H9 (cell line): ENCODE measurements around the gene CDC27. TPM values are rescaled to one million over a fixed set of nuclear protein-coding genes. Genes with fewer than 3 reads are reported as not detected.

Experiments
- DNase-seq: peaks from one replicate; pipeline ENCODE4 v3.0.0-alpha.2; 2017
- H2AFZ ChIP-seq: one replicate; pipeline ENCODE4 v1.6.1; 2013; ENCODE audit warnings: mild to moderate bottlenecking, low read length, control low read depth, moderate library complexity
- H2AK5ac ChIP-seq: 2 replicates; pipeline ENCODE4 v1.6.1; 2013; ENCODE audit warnings: low read length, control low read depth, mixed read lengths; ENCODE audit not compliant: insufficient read length
- H2BK120ac ChIP-seq: one replicate; pipeline ENCODE4 v1.6.1; 2013; ENCODE audit warnings: low read depth, mild to moderate bottlenecking, low read length, control low read depth, inconsistent platforms; ENCODE audit not compliant: poor library complexity, severe bottlenecking
- H2BK12ac ChIP-seq: 2 replicates; pipeline ENCODE4 v1.6.1; 2013; ENCODE audit warnings: low read length, control low read depth, mixed read lengths, low read depth; ENCODE audit not compliant: insufficient read length
- H2BK15ac ChIP-seq: 2 replicates; pipeline ENCODE4 v1.6.1; 2013; ENCODE audit warnings: low read depth, low read length, control low read depth
- H2BK20ac ChIP-seq: one replicate; pipeline ENCODE4 v1.6.1; 2013; ENCODE audit warnings: low read depth, mild to moderate bottlenecking, low read length, control low read depth, inconsistent platforms; ENCODE audit not compliant: poor library complexity, severe bottlenecking
- H2BK5ac ChIP-seq: 2 replicates; pipeline ENCODE4 v1.6.1; 2013; ENCODE audit warnings: low read length, control low read depth, mixed read lengths; ENCODE audit not compliant: insufficient read length
- H3K14ac ChIP-seq: 2 replicates; pipeline ENCODE4 v1.6.1; 2013; ENCODE audit warnings: low read length, control low read depth; ENCODE audit not compliant: insufficient read depth
- H3K18ac ChIP-seq: 2 replicates; pipeline ENCODE4 v1.6.1; 2013; ENCODE audit warnings: low read depth, mild to moderate bottlenecking, mixed read lengths, low read length, control low read depth; ENCODE audit not compliant: insufficient read length
- H3K23ac ChIP-seq: 2 replicates; pipeline ENCODE4 v1.6.1; 2013; ENCODE audit warnings: low read length, control low read depth, mixed read lengths, low read depth; ENCODE audit not compliant: insufficient read length
- H3K23me2 ChIP-seq: 2 replicates; pipeline ENCODE4 v1.6.1; 2013; ENCODE audit warnings: low read depth, mild to moderate bottlenecking, mixed read lengths, low read length, control low read depth; ENCODE audit not compliant: insufficient read length, poor library complexity, severe bottlenecking
- H3K27ac ChIP-seq: 2 replicates; pipeline ENCODE4 v1.5.1; 2013; ENCODE audit warnings: low read length, control low read depth, mixed read lengths, low read depth; ENCODE audit not compliant: insufficient read length
- H3K27me3 ChIP-seq: 2 replicates; pipeline ENCODE4 v1.6.1; 2013; ENCODE audit warnings: low read length, control low read depth, inconsistent platforms; ENCODE audit not compliant: insufficient read depth
- H3K4ac ChIP-seq: 2 replicates; pipeline ENCODE4 v1.6.1; 2013; ENCODE audit warnings: low read depth, mild to moderate bottlenecking, control low read depth, inconsistent platforms, low read length, moderate library complexity
- H3K4me1 ChIP-seq: 2 replicates; pipeline ENCODE4 v1.6.1; 2013; ENCODE audit warnings: low read length, control low read depth, inconsistent platforms; ENCODE audit not compliant: insufficient read depth
- H3K4me2 ChIP-seq: 2 replicates; pipeline ENCODE4 v1.6.1; 2013; ENCODE audit warnings: low read length, control low read depth, mixed read lengths; ENCODE audit not compliant: insufficient read length, insufficient read depth
- H3K56ac ChIP-seq: 2 replicates; pipeline ENCODE4 v1.6.1; 2013; ENCODE audit warnings: low read depth, mild to moderate bottlenecking, mixed read lengths, low read length, control low read depth; ENCODE audit not compliant: insufficient read length
- H3K79me1 ChIP-seq: 2 replicates; pipeline ENCODE4 v1.6.1; 2013; ENCODE audit warnings: low read depth, mild to moderate bottlenecking, moderate library complexity, low read length, control low read depth, inconsistent platforms; ENCODE audit not compliant: insufficient read depth, poor library complexity, severe bottlenecking
- H3K79me2 ChIP-seq: 2 replicates; pipeline ENCODE4 v1.6.1; 2013; ENCODE audit warnings: low read length, control low read depth, inconsistent platforms; ENCODE audit not compliant: insufficient read depth
- H3K9ac ChIP-seq: 2 replicates; pipeline ENCODE4 v1.6.1; 2013; ENCODE audit warnings: low read length, control low read depth, mixed read lengths; ENCODE audit not compliant: insufficient read length; ENCODE audit errors: extremely low read depth
- H3K9me3 ChIP-seq: one replicate; pipeline ENCODE4 v1.6.1; 2013; ENCODE audit warnings: low read depth, low read length, inconsistent platforms; ENCODE audit not compliant: control insufficient read depth
- H3T11ph ChIP-seq: one replicate; pipeline ENCODE4 v1.6.1; 2013; ENCODE audit warnings: mild to moderate bottlenecking, low read length, control low read depth, inconsistent platforms
- H4K20me1 ChIP-seq: one replicate; pipeline ENCODE4 v1.6.1; 2013; ENCODE audit not compliant: control insufficient read depth, insufficient read length, insufficient read depth
- H4K5ac ChIP-seq: 2 replicates; pipeline ENCODE4 v1.6.1; 2013; ENCODE audit warnings: low read depth, mild to moderate bottlenecking, mixed read lengths, low read length, control low read depth; ENCODE audit not compliant: insufficient read length
- H4K8ac ChIP-seq: replicated peaks from 2 replicates; pipeline ENCODE4 v1.6.1; 2013; ENCODE audit warnings: low read length, control low read depth, mixed read lengths, low read depth; ENCODE audit not compliant: insufficient read length
- H4K91ac ChIP-seq: 2 replicates; pipeline ENCODE4 v1.6.1; 2013; ENCODE audit warnings: low read depth, mild to moderate bottlenecking, moderate library complexity, mixed read lengths, low read length, control low read depth; ENCODE audit not compliant: insufficient read length
- H3K27ac Mint-ChIP-seq, 3 experiments: 2 replicates in 2 of 3; 3 replicates in 1 of 3; pipeline ENCODE4 v1.8.0; 2020 to 2021; ENCODE audit warnings: mixed read lengths in 3 of 3, mild to moderate bottlenecking in 1 of 3, moderate library complexity in 1 of 3
- H3K27me3 Mint-ChIP-seq: 2 replicates; pipeline ENCODE4 v1.8.0; 2021; ENCODE audit warnings: low read depth, mild to moderate bottlenecking, moderate library complexity, mixed read lengths
- H3K36me3 Mint-ChIP-seq, 3 experiments: 2 replicates in 2 of 3; 3 replicates in 1 of 3; pipeline ENCODE4 v1.8.0; 2020 to 2021; ENCODE audit warnings: low read depth in 3 of 3, mixed read lengths in 3 of 3; ENCODE audit not compliant: insufficient read depth in 1 of 3
- H3K4me1 Mint-ChIP-seq, 2 experiments: 2 replicates each; pipeline ENCODE4 v1.8.0; 2020; ENCODE audit warnings: mixed read lengths in 2 of 2
- H3K4me3 Mint-ChIP-seq, 2 experiments: 2 replicates in 1 of 2; 3 replicates in 1 of 2; pipeline ENCODE4 v1.8.0; 2020 to 2021; ENCODE audit warnings: mild to moderate bottlenecking in 2 of 2, mixed read lengths in 2 of 2, moderate library complexity in 1 of 2
- H3K9me3 Mint-ChIP-seq, 2 experiments: 2 replicates in 1 of 2; 3 replicates in 1 of 2; pipeline ENCODE4 v1.8.0; 2020; ENCODE audit warnings: mild to moderate bottlenecking in 2 of 2, mixed read lengths in 2 of 2, moderate library complexity in 1 of 2
- CTCF ChIP-seq: fragments of 200-600 bp; sonication (generic); conservative IDR thresholded peaks from 3 replicates; pipeline ENCODE4 v1.8.0; 2021; ENCODE audit warnings: antibody characterized with exemption, mild to moderate bottlenecking
- WGBS: extraction: QIAGEN DNeasy Blood & Tissue Kit; methylation state at CpG from one replicate; pipeline ENCODE4 v1.1.7; 2013; ENCODE audit warnings: missing lambda C conversion rate, low lambda C conversion rate, mixed read lengths; ENCODE audit not compliant: insufficient read length; ENCODE audit errors: extremely low coverage; 5-methylcytosine and 5-hydroxymethylcytosine counted together
- long read RNA-seq: library from polyadenylated mRNA; unstranded; transcript quantifications from one replicate; pipeline ENCODE4 v2.0.0, GENCODE V29; 2020
- total RNA-seq: library from RNA; stranded (reverse); gene quantifications from 2 replicates; pipeline ENCODE4 v1.2.1, GENCODE V29; 2021

CDC27 gene, protein sequence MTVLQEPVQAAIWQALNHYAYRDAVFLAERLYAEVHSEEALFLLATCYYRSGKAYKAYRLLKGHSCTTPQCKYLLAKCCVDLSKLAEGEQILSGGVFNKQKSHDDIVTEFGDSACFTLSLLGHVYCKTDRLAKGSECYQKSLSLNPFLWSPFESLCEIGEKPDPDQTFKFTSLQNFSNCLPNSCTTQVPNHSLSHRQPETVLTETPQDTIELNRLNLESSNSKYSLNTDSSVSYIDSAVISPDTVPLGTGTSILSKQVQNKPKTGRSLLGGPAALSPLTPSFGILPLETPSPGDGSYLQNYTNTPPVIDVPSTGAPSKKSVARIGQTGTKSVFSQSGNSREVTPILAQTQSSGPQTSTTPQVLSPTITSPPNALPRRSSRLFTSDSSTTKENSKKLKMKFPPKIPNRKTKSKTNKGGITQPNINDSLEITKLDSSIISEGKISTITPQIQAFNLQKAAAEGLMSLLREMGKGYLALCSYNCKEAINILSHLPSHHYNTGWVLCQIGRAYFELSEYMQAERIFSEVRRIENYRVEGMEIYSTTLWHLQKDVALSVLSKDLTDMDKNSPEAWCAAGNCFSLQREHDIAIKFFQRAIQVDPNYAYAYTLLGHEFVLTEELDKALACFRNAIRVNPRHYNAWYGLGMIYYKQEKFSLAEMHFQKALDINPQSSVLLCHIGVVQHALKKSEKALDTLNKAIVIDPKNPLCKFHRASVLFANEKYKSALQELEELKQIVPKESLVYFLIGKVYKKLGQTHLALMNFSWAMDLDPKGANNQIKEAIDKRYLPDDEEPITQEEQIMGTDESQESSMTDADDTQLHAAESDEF
- 71.9 and 82.5 TPM in 2 replicates for total RNA-seq
- long read RNA-seq, full-length matches to known transcripts = 6 of 98 reads
- long read RNA-seq, partial matches to known transcripts = 81 of 98 reads
- long read RNA-seq, other reads (novel, unspliced or antisense) = 11 of 98 reads

- no peak within 1 kb of the TSS for H2BK15ac ChIP-seq
- Mint-ChIP-seq H3K9me3 (no peaks in the 10 kb centered on the region), H3K36me3 (no peaks in the 10 kb centered on the region), H3K4me1 (peaks cover 23 to 25% of the 10 kb centered on the region in 2 experiments), H3K27ac (peak within 1 kb of the TSS; percentile 89 to 98 (median 97)), H3K27me3 (no peaks in the 10 kb centered on the region; the same call in 1 of the 2 replicates), H3K4me3 (peak within 1 kb of the TSS; percentile 95 to 99)
- H2BK5ac ChIP-seq = no peak within 1 kb of the TSS
- no peak within 1 kb of the TSS for H4K8ac ChIP-seq
- no peak within 1 kb of the TSS for H3T11ph ChIP-seq
- H3K9me3 ChIP-seq = no peaks in the 10 kb centered on the region
- no peak within 1 kb of the TSS for H3K4ac ChIP-seq
- H4K91ac ChIP-seq = no peak within 1 kb of the TSS
- H2AK5ac ChIP-seq = no peak within 1 kb of the TSS
- no peak within 1 kb of the TSS for H2BK20ac ChIP-seq
- H4K5ac ChIP-seq = no peak within 1 kb of the TSS
- peaks cover 7% of the 10 kb centered on the region for H3K23me2 ChIP-seq
- H3K79me1 ChIP-seq = no peaks in the 10 kb centered on the region
- no peak within 1 kb of the TSS for H3K23ac ChIP-seq
- no peak within 1 kb of the TSS for H3K27ac ChIP-seq
- peak within 1 kb of the TSS; percentile 68; the same call in 1 of the 2 replicates for H3K14ac ChIP-seq
- H2BK12ac ChIP-seq = no peak within 1 kb of the TSS
- no CpG with 5 or more reads among the region's 64 CpGs for WGBS
- no peaks in the 10 kb centered on the region for H4K20me1 ChIP-seq
- H3K4me1 ChIP-seq = no peaks in the 10 kb centered on the region
- no peak within 1 kb of the TSS for H3K56ac ChIP-seq
- peak within 1 kb of the TSS; percentile 5 for H2AFZ ChIP-seq
- no peak for TF ChIP-seq CTCF
- peaks cover 13% of the 10 kb centered on the region; the same call in 1 of the 2 replicates for H3K79me2 ChIP-seq
- peak within 1 kb of the TSS; percentile 88 for H3K9ac ChIP-seq
- H3K18ac ChIP-seq = no peak within 1 kb of the TSS
- no peaks in the 10 kb centered on the region; the same call in 1 of the 2 replicates for H3K27me3 ChIP-seq
- peak; percentile 99 for DNase-seq
- H2BK120ac ChIP-seq = no peak within 1 kb of the TSS
- peak within 1 kb of the TSS; percentile 96 for H3K4me2 ChIP-seq
Measured at GRCh38 chr17:47188876-47189731, at the start of gene CDC27. CDC27 (minus strand) TSS chr17:47189295; CDS start chr17:47189172, 123 bp downstream.
